Rectal smooth muscle tissue (tissue), 1 donor: Measurements from ENCODE around the gene SLC46A2.

ENCODE experiments used
- H3K27ac ChIP-seq: one replicate; pipeline ENCODE4 v1.7.0; 2013; ENCODE audit warnings: low read depth, low read length, inconsistent platforms
- H3K27me3 ChIP-seq: one replicate; pipeline ENCODE4 v1.7.0; 2013; ENCODE audit warnings: low read length; ENCODE audit not compliant: control insufficient read depth, insufficient read depth
- H3K36me3 ChIP-seq: one replicate; pipeline ENCODE4 v1.7.0; 2013; ENCODE audit warnings: low read length; ENCODE audit not compliant: control insufficient read depth, insufficient read depth
- H3K4me1 ChIP-seq: one replicate; pipeline ENCODE4 v1.7.0; 2013; ENCODE audit warnings: low read length; ENCODE audit not compliant: control insufficient read depth, insufficient read depth
- H3K4me3 ChIP-seq: one replicate; pipeline ENCODE4 v1.7.0; 2013; ENCODE audit warnings: low read length
- H3K9ac ChIP-seq: one replicate; pipeline ENCODE4 v1.7.0; 2013; ENCODE audit warnings: low read length

The SLC46A2 gene

DNA sequence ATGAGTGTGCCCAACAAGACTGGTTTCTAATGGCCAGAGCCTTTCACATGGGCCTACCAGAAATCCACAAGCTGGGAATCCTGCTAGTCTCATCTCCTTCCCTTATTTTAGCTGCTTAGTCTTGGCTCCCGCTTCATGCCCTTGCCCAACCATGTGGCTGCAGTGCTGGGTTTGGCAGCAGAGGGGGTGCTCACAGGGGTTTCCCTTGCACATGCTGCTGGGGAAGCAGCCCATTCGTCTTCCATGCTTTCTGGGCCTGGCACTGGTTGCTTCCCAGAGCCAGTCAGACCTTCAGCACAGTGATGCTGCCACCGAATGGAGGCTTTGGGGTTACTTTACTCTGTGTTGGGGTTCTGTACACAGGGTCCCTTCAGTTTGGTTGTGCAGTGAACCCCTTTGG lies 26.3 kb downstream of the SLC46A2 start:
- no peak overlapping the region for H3K9ac ChIP-seq
- peaks cover 9% of the 10 kb centered on the region for H3K36me3 ChIP-seq
- no peak overlapping the region for H3K27ac ChIP-seq
- no peaks in the 10 kb centered on the region for H3K27me3 ChIP-seq
- no peaks in the 10 kb centered on the region for H3K4me1 ChIP-seq
- no peak overlapping the region for H3K4me3 ChIP-seq

DNA sequence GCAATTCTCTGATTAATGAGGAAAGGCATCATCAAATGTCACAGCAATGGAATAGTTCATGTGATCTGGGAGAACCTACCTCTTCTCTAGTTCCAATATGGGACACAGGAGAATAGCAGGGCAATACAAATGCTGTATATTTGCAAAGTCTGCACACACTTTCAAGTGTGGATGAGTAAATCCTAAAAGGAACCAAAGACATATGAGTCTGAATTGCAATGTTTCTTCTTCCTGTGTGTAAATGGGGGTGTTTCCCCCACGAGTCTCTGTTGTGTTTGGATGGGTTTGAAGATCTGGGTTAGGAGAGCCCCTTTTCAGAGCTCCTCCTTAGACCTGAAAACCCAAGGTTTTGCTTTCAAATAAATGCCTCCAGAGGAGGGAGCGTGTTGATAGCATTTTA lies 26.9 kb downstream of the SLC46A2 start:
- H3K27ac ChIP-seq = no peak overlapping the region
- H3K4me1 ChIP-seq = no peaks in the 10 kb centered on the region
- no peak overlapping the region for H3K9ac ChIP-seq
- H3K36me3 ChIP-seq = peaks cover 4% of the 10 kb centered on the region
- no peak overlapping the region for H3K4me3 ChIP-seq
- H3K27me3 ChIP-seq = no peaks in the 10 kb centered on the region

DNA sequence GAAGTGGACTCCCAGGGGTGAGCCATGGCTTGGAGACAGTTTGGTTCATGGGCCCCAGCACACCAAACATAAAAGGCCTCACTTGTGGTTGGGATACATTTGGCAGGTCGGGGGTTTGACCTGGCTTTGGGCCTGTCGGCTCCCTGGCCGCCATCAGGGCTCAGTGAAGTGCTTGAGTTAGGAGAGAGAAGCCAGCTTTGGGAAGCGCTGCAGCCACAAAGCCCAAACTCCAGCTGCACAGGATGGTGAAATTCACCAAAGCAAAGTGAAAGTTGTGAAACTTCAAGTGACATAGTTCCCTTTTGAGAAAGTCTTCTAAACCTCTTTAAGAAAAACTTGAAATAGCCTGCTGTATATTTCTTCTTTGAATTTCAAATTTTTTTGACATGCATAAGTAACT lies 27.5 kb downstream of the SLC46A2 start:
- H3K36me3 ChIP-seq = peaks cover 3% of the 10 kb centered on the region
- no peak overlapping the region for H3K9ac ChIP-seq
- H3K4me1 ChIP-seq = no peaks in the 10 kb centered on the region
- no peak overlapping the region for H3K27ac ChIP-seq
- H3K4me3 ChIP-seq = no peak overlapping the region
- no peaks in the 10 kb centered on the region for H3K27me3 ChIP-seq

DNA sequence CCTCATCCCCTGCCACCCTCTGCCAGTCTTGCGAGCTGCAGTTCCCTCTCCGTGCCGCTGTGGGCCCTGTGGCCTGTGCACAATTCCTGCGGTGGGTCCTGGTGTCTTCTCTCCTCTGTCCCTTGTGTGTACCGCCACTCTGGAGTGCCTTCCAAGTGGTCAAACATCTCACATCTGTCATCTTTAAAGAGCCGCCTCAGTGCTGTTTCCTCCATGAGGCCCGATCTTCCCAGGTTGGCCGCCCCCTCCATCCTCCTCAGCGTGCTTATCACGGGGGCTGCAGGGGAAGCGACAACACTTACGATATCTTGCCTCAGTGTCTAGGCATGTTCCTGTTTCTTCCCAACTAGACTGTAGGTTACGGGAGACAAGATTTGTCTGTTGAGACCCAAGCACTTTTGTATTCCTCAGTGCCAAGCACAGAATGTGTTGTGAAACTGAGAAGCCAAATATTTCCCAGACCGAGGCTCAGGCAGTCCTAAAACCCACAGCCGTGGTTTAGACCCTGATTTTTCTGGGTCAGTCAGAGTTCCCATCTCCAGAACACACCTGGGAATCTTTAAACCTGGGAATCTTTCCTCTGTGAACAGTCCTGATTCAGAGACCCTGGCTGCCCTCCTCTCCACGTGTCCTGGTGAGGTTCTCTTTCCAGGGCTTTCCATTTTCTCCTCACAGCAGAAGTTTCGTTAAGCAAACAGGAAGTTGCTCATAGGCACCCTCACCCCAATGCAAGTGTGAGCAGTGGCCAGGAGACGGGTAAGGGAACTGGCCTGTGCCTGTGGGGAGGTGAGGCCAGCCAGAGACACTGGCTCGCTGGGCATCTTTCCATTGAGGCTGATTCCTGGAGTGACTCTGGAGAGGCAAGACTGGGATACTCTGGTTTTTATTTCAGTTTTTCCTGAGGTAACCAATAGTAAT lies 28.8 kb downstream of the SLC46A2 start:
- no peak overlapping the region for H3K27ac ChIP-seq
- no peaks in the 10 kb centered on the region for H3K27me3 ChIP-seq
- no peak overlapping the region for H3K4me3 ChIP-seq
- no peaks in the 10 kb centered on the region for H3K36me3 ChIP-seq
- no peaks in the 10 kb centered on the region for H3K4me1 ChIP-seq
- H3K9ac ChIP-seq = no peak overlapping the region

DNA sequence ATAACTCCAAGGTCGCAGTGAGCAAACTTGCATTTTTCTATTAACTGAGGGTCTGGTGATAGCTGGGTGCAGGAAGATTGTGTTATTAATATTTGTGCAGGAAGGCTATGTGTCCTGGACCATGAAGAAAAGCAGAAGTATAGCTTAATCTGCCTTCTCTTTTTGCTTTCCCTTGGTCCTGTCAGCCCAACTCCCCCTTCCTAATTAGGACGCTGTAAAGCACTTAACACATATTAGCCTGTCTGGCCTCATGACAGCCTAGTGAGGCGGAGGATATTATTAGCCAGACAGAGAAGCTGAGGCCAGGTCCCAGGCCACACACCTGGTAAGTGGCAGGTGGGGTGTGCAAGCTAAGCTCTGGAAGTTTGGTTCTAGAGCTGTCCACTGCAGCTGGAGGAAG lies 29.5 kb downstream of the SLC46A2 start:
- Histone ChIP-seq H3K27me3 (no peaks in the 10 kb centered on the region), H3K36me3 (no peaks in the 10 kb centered on the region), H3K9ac (no peak overlapping the region), H3K27ac (no peak overlapping the region), H3K4me3 (no peak overlapping the region), H3K4me1 (no peaks in the 10 kb centered on the region)

DNA sequence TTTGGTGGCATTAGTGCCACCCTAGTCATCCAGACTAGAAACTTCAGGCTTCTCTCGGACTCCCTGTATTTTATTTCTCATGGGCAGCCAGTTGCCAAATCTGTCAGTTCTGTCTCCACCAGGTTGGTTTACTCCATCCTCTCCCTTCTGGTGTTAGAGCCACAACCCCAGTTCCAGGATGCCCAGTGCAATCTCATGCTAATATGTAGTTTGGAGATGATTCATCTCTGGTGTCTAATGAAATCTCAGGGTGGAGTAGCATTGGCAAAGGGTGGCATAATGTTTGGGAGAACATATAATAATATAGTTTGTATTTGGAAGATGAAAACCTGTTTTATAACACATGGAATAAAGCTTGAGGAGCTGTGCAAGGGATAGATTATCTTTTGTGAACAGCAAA lies 30.2 kb downstream of the SLC46A2 start:
- no peak overlapping the region for H3K9ac ChIP-seq
- no peaks in the 10 kb centered on the region for H3K4me1 ChIP-seq
- no peak overlapping the region for H3K27ac ChIP-seq

DNA sequence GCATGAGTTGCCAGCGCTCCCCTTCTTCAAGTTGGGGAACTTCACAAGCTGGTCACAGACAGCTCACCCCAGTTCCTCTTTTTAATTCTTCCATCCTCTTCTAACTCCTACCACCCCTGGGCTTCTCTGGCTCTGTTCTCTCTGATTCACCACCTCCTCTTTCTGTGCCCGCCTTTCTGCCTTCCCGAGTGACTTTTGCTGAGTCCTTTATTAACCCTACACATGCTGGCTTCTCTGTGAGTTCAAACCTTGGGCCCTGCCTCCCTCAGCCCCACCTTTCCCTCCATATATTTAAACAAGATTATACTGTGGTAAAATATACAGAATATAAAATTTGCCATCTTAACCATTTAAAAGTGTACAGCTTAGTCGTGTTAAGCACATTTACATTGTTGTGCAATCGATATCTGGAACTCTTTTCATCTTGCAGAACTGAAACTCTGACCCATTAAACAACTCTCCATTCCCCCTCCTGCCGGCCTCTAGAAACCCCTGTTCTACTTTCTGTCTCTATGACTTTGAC lies 32.0 kb downstream of the SLC46A2 start:
- no peak overlapping the region for H3K27ac ChIP-seq
- H3K27me3 ChIP-seq = no peaks in the 10 kb centered on the region
- H3K4me3 ChIP-seq = no peak overlapping the region
- H3K9ac ChIP-seq = no peak overlapping the region
- H3K4me1 ChIP-seq = no peaks in the 10 kb centered on the region
- H3K36me3 ChIP-seq = no peaks in the 10 kb centered on the region

More for the DNA sequence above, 30.2 kb downstream of the SLC46A2 start:
- no peaks in the 10 kb centered on the region for H3K27me3 ChIP-seq
- no peak overlapping the region for H3K4me3 ChIP-seq
- H3K36me3 ChIP-seq = no peaks in the 10 kb centered on the region

DNA sequence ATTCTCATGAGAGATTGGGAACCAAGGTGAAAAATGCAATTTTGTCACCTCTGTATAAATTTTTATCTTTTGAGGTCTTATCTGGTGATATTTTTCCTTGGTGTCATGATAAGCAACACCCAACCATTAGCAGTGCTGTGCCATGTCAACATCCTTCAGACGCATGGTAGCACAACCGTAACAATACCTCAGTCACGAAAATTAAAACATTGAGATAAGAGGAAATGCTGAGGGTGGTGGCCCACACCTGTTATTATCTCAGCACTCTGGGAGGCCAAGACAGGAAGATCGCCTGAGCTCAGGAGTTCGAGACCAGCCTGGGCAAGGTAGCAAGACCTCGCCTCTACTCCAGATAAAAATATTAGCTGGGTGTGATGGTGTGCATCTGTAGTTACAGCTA lies 32.7 kb downstream of the SLC46A2 start:
- Histone ChIP-seq H3K27me3 (no peaks in the 10 kb centered on the region), H3K9ac (no peak overlapping the region), H3K27ac (no peak overlapping the region), H3K4me1 (no peaks in the 10 kb centered on the region), H3K36me3 (no peaks in the 10 kb centered on the region), H3K4me3 (no peak overlapping the region)

DNA sequence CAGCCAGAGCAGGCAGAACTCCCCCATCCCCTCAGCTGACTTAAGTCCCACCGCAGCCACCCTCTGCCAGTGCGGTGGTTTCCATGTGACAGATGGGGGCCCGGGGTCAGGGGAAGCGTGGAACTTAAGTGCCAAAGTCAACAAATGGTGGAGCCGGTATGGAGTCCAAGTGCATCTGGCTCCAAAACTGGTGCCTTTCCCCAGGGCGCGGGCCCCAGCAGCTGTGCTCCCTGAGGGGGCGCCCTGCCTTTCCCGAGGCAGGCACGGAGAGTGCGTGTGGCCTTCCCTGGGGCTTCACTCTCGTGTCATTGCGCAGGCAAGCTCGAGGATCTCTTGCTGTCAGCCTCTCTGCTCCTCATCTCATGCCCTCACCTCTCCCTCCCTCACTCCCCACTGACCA lies 33.8 kb downstream of the SLC46A2 start:
- H3K27ac ChIP-seq = no peak overlapping the region
- H3K36me3 ChIP-seq = peaks cover 2% of the 10 kb centered on the region
- no peaks in the 10 kb centered on the region for H3K4me1 ChIP-seq

DNA sequence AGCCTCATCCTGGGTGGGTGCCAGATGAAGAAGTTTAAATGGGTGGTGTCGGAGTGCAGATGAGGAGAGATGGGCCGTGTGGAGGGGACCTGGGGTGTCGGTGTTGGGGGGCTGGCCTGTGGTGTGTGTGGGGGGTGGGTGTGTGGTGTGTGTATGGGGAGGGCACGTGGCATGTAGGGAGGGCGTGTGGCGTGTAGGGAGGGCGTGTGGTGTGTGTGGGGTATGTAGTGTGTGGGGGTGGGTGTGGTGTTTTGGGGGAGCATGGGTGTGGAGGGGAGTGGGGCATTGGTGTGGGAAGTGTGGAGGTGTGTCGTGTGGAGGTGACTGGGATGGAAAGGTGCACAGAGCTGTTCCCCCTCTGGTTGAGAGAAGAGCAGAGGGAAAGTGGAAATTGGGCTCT lies 34.5 kb downstream of the SLC46A2 start:
- no peaks in the 10 kb centered on the region for H3K4me1 ChIP-seq
- no peak overlapping the region for H3K9ac ChIP-seq
- peaks cover 3% of the 10 kb centered on the region for H3K36me3 ChIP-seq
- no peak overlapping the region for H3K4me3 ChIP-seq
- H3K27ac ChIP-seq = no peak overlapping the region
- no peaks in the 10 kb centered on the region for H3K27me3 ChIP-seq

More for the DNA sequence above, 33.8 kb downstream of the SLC46A2 start:
- Histone ChIP-seq H3K27me3 (no peaks in the 10 kb centered on the region), H3K9ac (no peak overlapping the region), H3K4me3 (no peak overlapping the region)

DNA sequence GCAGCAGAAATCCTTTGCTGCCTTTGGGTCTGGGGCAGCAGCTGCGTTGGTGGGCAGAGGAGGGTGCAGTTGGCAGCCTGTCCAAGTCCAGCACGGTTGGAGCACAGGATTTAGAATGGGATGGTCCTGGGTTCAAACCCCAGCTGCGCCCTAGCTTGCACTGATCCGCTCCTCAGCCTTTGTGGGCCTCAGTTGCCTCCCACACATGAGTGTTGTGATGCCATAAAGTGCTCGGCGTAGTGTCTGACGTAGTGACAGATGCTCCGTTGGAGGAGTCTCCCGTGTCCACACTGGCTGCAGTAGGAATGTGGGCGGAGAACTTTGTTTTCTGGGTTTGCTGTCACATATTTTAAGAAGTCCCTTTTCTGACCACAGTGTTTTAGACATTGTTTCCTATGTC lies 36.0 kb downstream of the SLC46A2 start:
- no peak overlapping the region for H3K27ac ChIP-seq
- H3K36me3 ChIP-seq = peaks cover 9% of the 10 kb centered on the region
- H3K4me3 ChIP-seq = no peak overlapping the region
- H3K4me1 ChIP-seq = no peaks in the 10 kb centered on the region
- no peaks in the 10 kb centered on the region for H3K27me3 ChIP-seq
- no peak overlapping the region for H3K9ac ChIP-seq

DNA sequence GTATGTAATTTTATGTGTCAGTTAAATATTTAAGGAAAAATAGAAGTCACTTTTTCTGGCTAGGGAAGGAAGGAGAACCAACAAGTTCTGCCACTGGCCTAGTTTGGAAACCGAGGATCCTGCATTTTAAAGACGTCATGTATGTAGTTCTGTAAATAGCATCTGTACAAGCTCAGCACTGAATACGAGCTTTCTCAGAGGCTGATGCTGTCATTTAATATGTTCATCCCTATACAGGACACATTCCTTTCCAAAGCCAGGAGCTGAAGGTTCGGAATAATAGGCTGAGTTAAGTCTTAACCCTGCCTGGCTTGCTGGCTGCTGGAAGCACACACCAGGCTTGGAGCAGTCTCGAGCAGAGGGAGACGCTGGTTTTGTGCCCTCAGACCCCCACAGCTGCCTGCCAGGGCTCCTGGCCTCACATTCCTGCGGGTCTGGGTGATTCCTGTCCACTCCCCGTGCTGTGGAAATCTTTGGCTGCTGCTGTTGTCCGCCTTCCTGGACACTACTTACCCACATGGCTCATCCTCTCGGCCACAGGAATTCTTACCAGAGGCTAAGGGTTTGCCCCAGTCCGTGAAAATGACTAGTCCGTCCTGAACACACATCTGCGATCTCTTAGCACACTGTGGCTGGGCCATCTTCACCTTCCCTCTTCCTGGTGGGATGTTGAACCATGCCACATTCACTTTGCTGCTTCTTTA lies 36.6 kb downstream of the SLC46A2 start:
- peaks cover 9% of the 10 kb centered on the region for H3K36me3 ChIP-seq
- H3K4me3 ChIP-seq = no peak overlapping the region
- H3K27me3 ChIP-seq = no peaks in the 10 kb centered on the region
- no peak overlapping the region for H3K9ac ChIP-seq
- H3K27ac ChIP-seq = no peak overlapping the region
- H3K4me1 ChIP-seq = no peaks in the 10 kb centered on the region
